DND-41 (cell line): ENCODE data around the gene DACH1.

Experiments
- EZH2 ChIP-seq: IDR thresholded peaks from 3 replicates; pipeline ENCODE4 v1.6.1; 2012; ENCODE audit warnings: borderline replicate concordance, low read depth, mild to moderate bottlenecking, moderate library complexity, low read length, inconsistent platforms; ENCODE audit not compliant: severe bottlenecking
- TF ChIP-seq, protein P1 (sequence below): IDR thresholded peaks from 2 replicates; pipeline ENCODE4 v1.5.1; 2012; ENCODE audit warnings: borderline replicate concordance, low read length, moderate library complexity, mild to moderate bottlenecking; ENCODE audit not compliant: poor library complexity, severe bottlenecking; ENCODE audit errors: extremely low read depth

DNA sequence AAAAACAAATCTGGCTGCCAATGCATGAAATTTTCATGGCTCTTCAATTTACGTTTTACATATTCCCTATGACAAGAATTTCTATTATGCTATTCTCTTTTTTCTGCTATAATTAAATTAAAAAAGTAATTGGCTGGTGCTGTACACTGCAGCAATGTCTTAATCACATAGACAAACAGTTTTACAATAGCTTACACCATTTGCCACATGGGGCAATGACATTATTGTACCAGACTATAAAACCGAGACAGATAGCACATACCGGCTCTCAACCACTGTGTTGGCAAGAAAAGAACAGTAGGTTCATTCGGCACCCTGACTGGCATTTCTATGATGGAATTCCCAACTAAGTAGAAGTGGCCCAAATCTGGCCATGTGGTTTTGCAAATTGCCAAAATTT, 67.7 kb downstream of the DACH1 start:
- TF ChIP-seq, protein P1, sequence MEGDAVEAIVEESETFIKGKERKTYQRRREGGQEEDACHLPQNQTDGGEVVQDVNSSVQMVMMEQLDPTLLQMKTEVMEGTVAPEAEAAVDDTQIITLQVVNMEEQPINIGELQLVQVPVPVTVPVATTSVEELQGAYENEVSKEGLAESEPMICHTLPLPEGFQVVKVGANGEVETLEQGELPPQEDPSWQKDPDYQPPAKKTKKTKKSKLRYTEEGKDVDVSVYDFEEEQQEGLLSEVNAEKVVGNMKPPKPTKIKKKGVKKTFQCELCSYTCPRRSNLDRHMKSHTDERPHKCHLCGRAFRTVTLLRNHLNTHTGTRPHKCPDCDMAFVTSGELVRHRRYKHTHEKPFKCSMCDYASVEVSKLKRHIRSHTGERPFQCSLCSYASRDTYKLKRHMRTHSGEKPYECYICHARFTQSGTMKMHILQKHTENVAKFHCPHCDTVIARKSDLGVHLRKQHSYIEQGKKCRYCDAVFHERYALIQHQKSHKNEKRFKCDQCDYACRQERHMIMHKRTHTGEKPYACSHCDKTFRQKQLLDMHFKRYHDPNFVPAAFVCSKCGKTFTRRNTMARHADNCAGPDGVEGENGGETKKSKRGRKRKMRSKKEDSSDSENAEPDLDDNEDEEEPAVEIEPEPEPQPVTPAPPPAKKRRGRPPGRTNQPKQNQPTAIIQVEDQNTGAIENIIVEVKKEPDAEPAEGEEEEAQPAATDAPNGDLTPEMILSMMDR, result no peak
- no peak for TF ChIP-seq EZH2
